HepG2 (cell line): ENCODE results near the gene ADAMTS17. TPM values are rescaled to one million over a fixed set of nuclear protein-coding genes. Genes with fewer than 3 reads are reported as not detected.

ENCODE experiments used
- ATAC-seq: fragments of 200-7000 bp; cut with Tn5 transposase; 3 replicates; pipeline ENCODE4 v1.9.1; 2020; ENCODE audit warnings: mild to moderate bottlenecking, moderate library complexity
- BruUV-seq: library from RNA; stranded (reverse); fragments of 400-500 nt; replicated peaks from 2 replicates; lab custom pipeline; 2021; lab: Mats Ljungman, UMichigan
- CTCF ChIA-PET: fragments of 300-600 bp; formaldehyde crosslinking; extraction: SDS; loops from one replicate; lab custom pipeline; 2021; ENCODE audit warnings: low total read pairs, inconsistent platforms, low intra/inter-chr PET ratio; lab: Yijun Ruan, JAX
- POLR2A ChIA-PET: fragments of 350-600 bp; sonication (Branson Sonifier 250); formaldehyde crosslinking; loops from one replicate; lab custom pipeline; 2020; ENCODE audit warnings: antibody characterized with exemption, inconsistent platforms; lab: Yijun Ruan, JAX
- DNase-seq: peaks from one replicate; pipeline ENCODE4 v3.0.0-alpha.2; 2015; ENCODE audit warnings: low spot score
- FAIRE-seq: peaks from 3 replicates; lab custom pipeline; 2011; peaks lifted over from hg19 to GRCh38; lab: Jason Lieb, UNC
- H2AFZ ChIP-seq: one replicate; pipeline ENCODE4 v1.6.1; 2011; ENCODE audit warnings: low read length, inconsistent platforms
- H3K27ac ChIP-seq: fragments of 300-600 bp; 3 replicates; pipeline ENCODE4 v1.8.0; 2011; ENCODE audit warnings: mixed run types, mild to moderate bottlenecking, mixed read lengths, low read length, inconsistent platforms; ENCODE audit not compliant: insufficient read depth; ENCODE audit errors: extremely low read length
- H3K27me3 ChIP-seq, 2 experiments: fragments of 200-600 bp in 1 of 2; 2 replicates in 1 of 2; 3 replicates in 1 of 2; pipeline versions ENCODE4 v1.6.0 to v1.8.0; 2011; ENCODE audit warnings: low read length in 2 of 2, mild to moderate bottlenecking in 2 of 2, moderate library complexity in 2 of 2, inconsistent platforms in 1 of 2; ENCODE audit not compliant: insufficient read depth in 2 of 2, control insufficient read depth in 1 of 2
- H3K36me3 ChIP-seq, 2 experiments: fragments of 200-600 bp in 1 of 2; replicated peaks in 1 of 2; 2 replicates in 1 of 2; 3 replicates in 1 of 2; pipeline versions ENCODE4 v1.5.1 to v1.8.0; 2011; ENCODE audit warnings: low read length in 2 of 2, inconsistent platforms in 1 of 2; ENCODE audit not compliant: insufficient read depth in 2 of 2, control insufficient read depth in 1 of 2
- H3K4me1 ChIP-seq: 2 replicates; pipeline ENCODE4 v1.5.1; 2012; ENCODE audit warnings: low read length, inconsistent platforms; ENCODE audit not compliant: insufficient read depth
- H3K4me2 ChIP-seq: 2 replicates; pipeline ENCODE4 v1.6.0; 2011; ENCODE audit warnings: low read depth, low read length, inconsistent platforms
- H3K4me3 ChIP-seq, 3 experiments: fragments of 200-600 bp in 1 of 3; sonication (generic), shearing (Covaris generic) in 1 of 3; replicated peaks in 1 of 3; 2 replicates each; pipeline ENCODE4 v1.5.1; 2011 to 2016; ENCODE audit warnings: low read length in 3 of 3, inconsistent platforms in 2 of 3, low read depth in 2 of 3, mild to moderate bottlenecking in 2 of 3, control low read depth in 1 of 3, mixed read lengths in 1 of 3; ENCODE audit not compliant: insufficient read depth in 1 of 3
- H3K79me2 ChIP-seq: one replicate; pipeline ENCODE4 v1.6.1; 2011; ENCODE audit warnings: low read length, inconsistent platforms; ENCODE audit not compliant: insufficient read depth
- H3K9ac ChIP-seq: 2 replicates; pipeline ENCODE4 v1.6.0; 2011; ENCODE audit warnings: mild to moderate bottlenecking, low read depth, low read length, inconsistent platforms; ENCODE audit not compliant: insufficient read depth
- H3K9me3 ChIP-seq: 2 replicates; pipeline ENCODE4 v1.5.1; 2012; ENCODE audit warnings: mild to moderate bottlenecking, low read length
- H4K20me1 ChIP-seq: 2 replicates; pipeline ENCODE4 v1.6.0; 2011; ENCODE audit warnings: inconsistent platforms, mild to moderate bottlenecking, low read length, moderate library complexity; ENCODE audit not compliant: insufficient read depth
- CREM ChIP-seq, 2 experiments: sonication (generic) in 1 of 2; formaldehyde crosslinking in 1 of 2; IDR thresholded peaks; 2 replicates each; pipeline versions ENCODE4 v1.4.0 to v1.6.1; 2016 to 2020; ENCODE audit warnings: antibody characterized with exemption in 1 of 2, mild to moderate bottlenecking in 1 of 2, missing genetic modification reagents in 1 of 2
- GTF2F1 ChIP-seq: fragments of 150-350 bp; IDR thresholded peaks from 2 replicates; pipeline ENCODE4 v1.6.1; 2014; ENCODE audit warnings: low read length
- MYPOP ChIP-seq: sonication (generic); formaldehyde crosslinking; IDR thresholded peaks from 2 replicates; pipeline ENCODE4 v1.8.1; 2023; ENCODE audit warnings: mild to moderate bottlenecking, moderate library complexity, missing genetic modification reagents
- SCMH1 ChIP-seq: sonication (generic); formaldehyde crosslinking; IDR thresholded peaks from 2 replicates; pipeline ENCODE4 v1.9.0; 2021; ENCODE audit warnings: missing genetic modification reagents, mild to moderate bottlenecking, borderline replicate concordance
- SP4 ChIP-seq: sonication (generic); formaldehyde crosslinking; IDR thresholded peaks from 2 replicates; pipeline ENCODE4 v1.8.1; 2023; ENCODE audit warnings: mild to moderate bottlenecking, missing genetic modification reagents
- SP5 ChIP-seq: IDR thresholded peaks from 2 replicates; pipeline ENCODE4 v1.6.1; 2016; ENCODE audit warnings: low read depth, borderline replicate concordance
- TEAD3 ChIP-seq: optimal IDR thresholded peaks from 2 replicates; pipeline ENCODE3; 2016; ENCODE audit warnings: borderline replicate concordance
- YY1 ChIP-seq: IDR thresholded peaks from 2 replicates; pipeline ENCODE4 v1.6.1; 2011; ENCODE audit warnings: low read length, low read depth, moderate library complexity, mild to moderate bottlenecking; ENCODE audit not compliant: insufficient read depth, insufficient replicate concordance
- ZBTB38 ChIP-seq: sonication (generic); formaldehyde crosslinking; IDR thresholded peaks from 2 replicates; pipeline ENCODE4 v1.5.1; 2020; ENCODE audit warnings: mild to moderate bottlenecking, missing genetic modification reagents
- ZC3H4 ChIP-seq: sonication (generic); formaldehyde crosslinking; IDR thresholded peaks from 2 replicates; pipeline ENCODE4 v1.4.0; 2020; ENCODE audit warnings: missing genetic modification reagents, borderline replicate concordance
- ZNF3 ChIP-seq: IDR thresholded peaks from 2 replicates; pipeline ENCODE4 v1.7.0; 2017; ENCODE audit warnings: inconsistent platforms
- ZNF724P ChIP-seq: sonication (generic); formaldehyde crosslinking; IDR thresholded peaks from 2 replicates; pipeline ENCODE4 v1.8.0; 2022; ENCODE audit warnings: missing genetic modification reagents, borderline replicate concordance
- WGBS: methylation state at CpG from one replicate; pipeline ENCODE4 v1.1.6; 2017; ENCODE audit warnings: low lambda C conversion rate; 5-methylcytosine and 5-hydroxymethylcytosine counted together
- in situ Hi-C: cut with HindIII; loops from 2 replicates; pipeline ENCODE4 v1.10.0; 2017; ENCODE audit warnings: low pct_unique_long_range_greater_than_20kb; ENCODE audit not compliant: extremely low pct_ligation_motif_present
- intact Hi-C: fragments of 100-400 bp; cut with micrococcal nuclease; formaldehyde crosslinking; loops from one replicate; pipeline ENCODE4 v1.10.0; 2022; ENCODE audit not compliant: unreplicated experiment
- polyA plus RNA-seq, 8 experiments: library from polyadenylated mRNA; depleted of rRNA in 3 of 8; stranded (reverse) in 7 of 8; unstranded in 1 of 8; fragments of >200 nt; fragmentation: Illumina TruSeq in 4 of 8; extraction: Trizol in 4 of 8; gene quantifications; 2 replicates each; pipeline versions ENCODE4 v1.2.1 to v1.2.3, GENCODE V29; 2011 to 2016; ENCODE audit warnings: low read depth in 4 of 8, missing spikeins in 1 of 8, mixed read lengths in 1 of 8; ENCODE audit not compliant: insufficient read depth in 1 of 8
- total RNA-seq, 5 experiments: library from RNA; depleted of rRNA; stranded (reverse); fragments of >200 nt; fragmentation: Illumina TruSeq; extraction: Trizol; gene quantifications; 2 replicates each; pipeline ENCODE4 v1.2.3, GENCODE V29; 2016; ENCODE audit warnings: low read depth in 1 of 5
- TF ChIP-seq, protein P1 (sequence below): sonication (generic); formaldehyde crosslinking; IDR thresholded peaks from 2 replicates; pipeline ENCODE4 v1.5.1; 2020; ENCODE audit warnings: mild to moderate bottlenecking, moderate library complexity, missing genetic modification reagents
- TF ChIP-seq, protein P2 (sequence below): sonication (generic); formaldehyde crosslinking; IDR thresholded peaks from 2 replicates; pipeline ENCODE4 v1.5.0; 2020; ENCODE audit warnings: missing genetic modification reagents
- TF ChIP-seq, protein P3 (sequence below): sonication (generic); formaldehyde crosslinking; IDR thresholded peaks from 2 replicates; pipeline ENCODE4 v1.9.0; 2021; ENCODE audit warnings: missing genetic modification reagents, borderline replicate concordance

Gene ADAMTS17
- total and polyA plus RNA-seq, 2 of the 13 experiments (the other 11 are each of a cell fraction or from before 2014, with no cell fraction given): 0.02 to 0.04 TPM

- ATAC-seq: no peak
- no peaks in the 10 kb centered on the region for H3K4me1 ChIP-seq
- no TSS peak for BruUV-seq
- in situ Hi-C loops (no loop called here), intact Hi-C loops (no loop called here)
- no peak overlapping the region for H3K4me3 ChIP-seq
- H3K79me2 ChIP-seq: no peaks in the 10 kb centered on the region
- H3K36me3 ChIP-seq: no peaks in the 10 kb centered on the region
- H4K20me1 ChIP-seq: no peaks in the 10 kb centered on the region
- H2AFZ ChIP-seq: no peak overlapping the region
- CTCF ChIA-PET: no interaction called here
- no peak overlapping the region for H3K4me2 ChIP-seq
- no peak for FAIRE-seq
- no peak overlapping the region for H3K9ac ChIP-seq
- 30% methylated on average over 8 of the region's 12 CpGs for WGBS
- POLR2A ChIA-PET: no interaction called here
- DNase-seq: no peak
- H3K27ac ChIP-seq: no peak overlapping the region
- H3K27me3 ChIP-seq: no peaks in the 10 kb centered on the region
- no peaks in the 10 kb centered on the region for H3K9me3 ChIP-seq
- no peak for TF ChIP-seq ZNF3 (CRISPR knock-in tag)
- TF ChIP-seq, protein P1, sequence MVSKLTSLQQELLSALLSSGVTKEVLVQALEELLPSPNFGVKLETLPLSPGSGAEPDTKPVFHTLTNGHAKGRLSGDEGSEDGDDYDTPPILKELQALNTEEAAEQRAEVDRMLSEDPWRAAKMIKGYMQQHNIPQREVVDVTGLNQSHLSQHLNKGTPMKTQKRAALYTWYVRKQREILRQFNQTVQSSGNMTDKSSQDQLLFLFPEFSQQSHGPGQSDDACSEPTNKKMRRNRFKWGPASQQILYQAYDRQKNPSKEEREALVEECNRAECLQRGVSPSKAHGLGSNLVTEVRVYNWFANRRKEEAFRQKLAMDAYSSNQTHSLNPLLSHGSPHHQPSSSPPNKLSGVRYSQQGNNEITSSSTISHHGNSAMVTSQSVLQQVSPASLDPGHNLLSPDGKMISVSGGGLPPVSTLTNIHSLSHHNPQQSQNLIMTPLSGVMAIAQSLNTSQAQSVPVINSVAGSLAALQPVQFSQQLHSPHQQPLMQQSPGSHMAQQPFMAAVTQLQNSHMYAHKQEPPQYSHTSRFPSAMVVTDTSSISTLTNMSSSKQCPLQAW (CRISPR knock-in tag): no peak
- no peak for TF ChIP-seq ZBTB38 (CRISPR knock-in tag)
- TF ChIP-seq SP5 (CRISPR knock-in tag): no peak
- no peak for TF ChIP-seq ZC3H4 (CRISPR knock-in tag)
- TF ChIP-seq, protein P2, sequence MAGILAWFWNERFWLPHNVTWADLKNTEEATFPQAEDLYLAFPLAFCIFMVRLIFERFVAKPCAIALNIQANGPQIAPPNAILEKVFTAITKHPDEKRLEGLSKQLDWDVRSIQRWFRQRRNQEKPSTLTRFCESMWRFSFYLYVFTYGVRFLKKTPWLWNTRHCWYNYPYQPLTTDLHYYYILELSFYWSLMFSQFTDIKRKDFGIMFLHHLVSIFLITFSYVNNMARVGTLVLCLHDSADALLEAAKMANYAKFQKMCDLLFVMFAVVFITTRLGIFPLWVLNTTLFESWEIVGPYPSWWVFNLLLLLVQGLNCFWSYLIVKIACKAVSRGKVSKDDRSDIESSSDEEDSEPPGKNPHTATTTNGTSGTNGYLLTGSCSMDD (CRISPR knock-in tag): no peak
- no peak for TF ChIP-seq MYPOP
- no peak for TF ChIP-seq SP4 (CRISPR knock-in tag)
- TF ChIP-seq ZNF724P (CRISPR knock-in tag): no peak
- TF ChIP-seq CREM (IDR thresholded peaks at IDR 0.05): no peak
- no peak for TF ChIP-seq CREM (CRISPR knock-in tag; IDR thresholded peaks at IDR 0.05)
- no peak for TF ChIP-seq GTF2F1
- TF ChIP-seq SCMH1: no peak
- no peak for TF ChIP-seq TEAD3 (CRISPR knock-in tag)
- TF ChIP-seq, protein P3, sequence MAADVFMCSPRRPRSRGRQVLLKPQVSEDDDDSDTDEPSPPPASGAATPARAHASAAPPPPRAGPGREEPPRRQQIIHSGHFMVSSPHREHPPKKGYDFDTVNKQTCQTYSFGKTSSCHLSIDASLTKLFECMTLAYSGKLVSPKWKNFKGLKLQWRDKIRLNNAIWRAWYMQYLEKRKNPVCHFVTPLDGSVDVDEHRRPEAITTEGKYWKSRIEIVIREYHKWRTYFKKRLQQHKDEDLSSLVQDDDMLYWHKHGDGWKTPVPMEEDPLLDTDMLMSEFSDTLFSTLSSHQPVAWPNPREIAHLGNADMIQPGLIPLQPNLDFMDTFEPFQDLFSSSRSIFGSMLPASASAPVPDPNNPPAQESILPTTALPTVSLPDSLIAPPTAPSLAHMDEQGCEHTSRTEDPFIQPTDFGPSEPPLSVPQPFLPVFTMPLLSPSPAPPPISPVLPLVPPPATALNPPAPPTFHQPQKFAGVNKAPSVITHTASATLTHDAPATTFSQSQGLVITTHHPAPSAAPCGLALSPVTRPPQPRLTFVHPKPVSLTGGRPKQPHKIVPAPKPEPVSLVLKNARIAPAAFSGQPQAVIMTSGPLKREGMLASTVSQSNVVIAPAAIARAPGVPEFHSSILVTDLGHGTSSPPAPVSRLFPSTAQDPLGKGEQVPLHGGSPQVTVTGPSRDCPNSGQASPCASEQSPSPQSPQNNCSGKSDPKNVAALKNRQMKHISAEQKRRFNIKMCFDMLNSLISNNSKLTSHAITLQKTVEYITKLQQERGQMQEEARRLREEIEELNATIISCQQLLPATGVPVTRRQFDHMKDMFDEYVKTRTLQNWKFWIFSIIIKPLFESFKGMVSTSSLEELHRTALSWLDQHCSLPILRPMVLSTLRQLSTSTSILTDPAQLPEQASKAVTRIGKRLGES (CRISPR knock-in tag): no peak
- no peak for TF ChIP-seq YY1
Observed at GRCh38 chr15:99998661-99999101, 343.1 kb downstream of the ADAMTS17 start.
